Erythroblast (primary cell): Measurements from ENCODE around the gene CLSTN2.

Source experiments
- GATA1 ChIP-seq: IDR thresholded peaks from 2 replicates; pipeline ENCODE4 v1.6.1; 2011; ENCODE audit warnings: low read depth, mild to moderate bottlenecking, control low read depth, low read length, moderate library complexity
- POLR2A ChIP-seq: IDR thresholded peaks from 2 replicates; pipeline ENCODE4 v1.6.1; 2011; ENCODE audit warnings: mild to moderate bottlenecking, low read length

GRCh38 chr3:139909811-139910210 is 25.2 kb upstream of the CLSTN2 start:
- TF ChIP-seq POLR2A: no peak
- TF ChIP-seq GATA1: no peak
